Breast epithelium (tissue), 3 donors: Measurements from ENCODE around the gene KRT27.

ENCODE experiments used
- POLR2A ChIP-seq: fragments of 450-650 bp; IDR thresholded peaks from one replicate; pipeline ENCODE4 v1.6.1; 2016; ENCODE audit warnings: antibody characterized with exemption, mild to moderate bottlenecking, moderate library complexity
- POLR2AphosphoS5 ChIP-seq, 3 donors: sonication (generic); formaldehyde crosslinking; IDR thresholded peaks; one replicate each; pipeline ENCODE4 v1.6.1; 2017; ENCODE audit warnings: antibody characterized with exemption in 3 of 3
- TF ChIP-seq, protein P1 (sequence below), 3 donors: fragments of 450-650 bp; IDR thresholded peaks; one replicate each; pipeline ENCODE4 v1.5.1; 2016 to 2017; ENCODE audit warnings: antibody characterized with exemption in 3 of 3, mild to moderate bottlenecking in 3 of 3, moderate library complexity in 3 of 3

GRCh38 chr17:40796846-40797245, 14.5 kb upstream of the KRT27 start:
- TF ChIP-seq POLR2A = no peak
- TF ChIP-seq, protein P1, sequence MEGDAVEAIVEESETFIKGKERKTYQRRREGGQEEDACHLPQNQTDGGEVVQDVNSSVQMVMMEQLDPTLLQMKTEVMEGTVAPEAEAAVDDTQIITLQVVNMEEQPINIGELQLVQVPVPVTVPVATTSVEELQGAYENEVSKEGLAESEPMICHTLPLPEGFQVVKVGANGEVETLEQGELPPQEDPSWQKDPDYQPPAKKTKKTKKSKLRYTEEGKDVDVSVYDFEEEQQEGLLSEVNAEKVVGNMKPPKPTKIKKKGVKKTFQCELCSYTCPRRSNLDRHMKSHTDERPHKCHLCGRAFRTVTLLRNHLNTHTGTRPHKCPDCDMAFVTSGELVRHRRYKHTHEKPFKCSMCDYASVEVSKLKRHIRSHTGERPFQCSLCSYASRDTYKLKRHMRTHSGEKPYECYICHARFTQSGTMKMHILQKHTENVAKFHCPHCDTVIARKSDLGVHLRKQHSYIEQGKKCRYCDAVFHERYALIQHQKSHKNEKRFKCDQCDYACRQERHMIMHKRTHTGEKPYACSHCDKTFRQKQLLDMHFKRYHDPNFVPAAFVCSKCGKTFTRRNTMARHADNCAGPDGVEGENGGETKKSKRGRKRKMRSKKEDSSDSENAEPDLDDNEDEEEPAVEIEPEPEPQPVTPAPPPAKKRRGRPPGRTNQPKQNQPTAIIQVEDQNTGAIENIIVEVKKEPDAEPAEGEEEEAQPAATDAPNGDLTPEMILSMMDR (IDR thresholded peaks at IDR 0.05) = no peak
- no peak for TF ChIP-seq POLR2AphosphoS5 (IDR thresholded peaks at IDR 0.05)
